Stimulated activated CD8-positive, alpha-beta memory T cell treated with anti-CD3 and anti-CD28 coated beads, Interleukin-12 subunit alpha, Interleukin-12 subunit beta, amount 100 ng/mL, for 1 hour (primary cell): ENCODE measurements around the gene PGS1.

Experiments used
- DNase-seq: peaks from one replicate; pipeline ENCODE4 v3.0.0-alpha.2; 2020; ENCODE audit warnings: low read depth

The PGS1 gene

GRCh38 chr17:78427140-78427539 lies 48.7 kb downstream of the PGS1 start:
- DNase-seq = no peak

DNA sequence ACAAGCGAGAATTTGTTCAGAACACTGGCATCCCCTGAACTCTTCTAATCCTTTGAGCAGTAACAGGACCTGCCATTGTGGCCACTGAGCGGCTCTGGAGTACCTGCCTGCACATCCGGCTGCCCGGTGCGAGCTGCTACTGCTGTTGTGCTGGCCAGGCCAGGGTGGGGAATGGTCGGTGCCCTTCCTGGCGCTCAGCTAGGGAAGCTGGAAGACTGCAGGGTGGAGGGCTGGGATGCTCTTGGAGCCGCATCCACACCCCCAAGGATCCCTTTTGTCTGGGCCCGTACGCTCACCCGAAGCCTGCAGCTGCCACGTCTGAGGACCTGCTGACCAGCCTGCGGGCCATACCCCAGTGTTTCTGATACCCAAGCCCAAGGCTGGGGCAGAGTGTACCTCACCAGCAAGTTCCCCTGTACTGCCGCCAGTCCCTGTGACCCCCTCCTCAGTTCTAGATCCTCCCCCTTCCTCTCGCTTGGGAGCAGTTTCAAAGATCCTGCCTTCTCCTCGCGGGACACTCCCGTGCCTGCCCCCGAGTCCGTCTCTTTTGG lies 49.7 kb downstream of the PGS1 start:
- DNase-seq = no peak

DNA sequence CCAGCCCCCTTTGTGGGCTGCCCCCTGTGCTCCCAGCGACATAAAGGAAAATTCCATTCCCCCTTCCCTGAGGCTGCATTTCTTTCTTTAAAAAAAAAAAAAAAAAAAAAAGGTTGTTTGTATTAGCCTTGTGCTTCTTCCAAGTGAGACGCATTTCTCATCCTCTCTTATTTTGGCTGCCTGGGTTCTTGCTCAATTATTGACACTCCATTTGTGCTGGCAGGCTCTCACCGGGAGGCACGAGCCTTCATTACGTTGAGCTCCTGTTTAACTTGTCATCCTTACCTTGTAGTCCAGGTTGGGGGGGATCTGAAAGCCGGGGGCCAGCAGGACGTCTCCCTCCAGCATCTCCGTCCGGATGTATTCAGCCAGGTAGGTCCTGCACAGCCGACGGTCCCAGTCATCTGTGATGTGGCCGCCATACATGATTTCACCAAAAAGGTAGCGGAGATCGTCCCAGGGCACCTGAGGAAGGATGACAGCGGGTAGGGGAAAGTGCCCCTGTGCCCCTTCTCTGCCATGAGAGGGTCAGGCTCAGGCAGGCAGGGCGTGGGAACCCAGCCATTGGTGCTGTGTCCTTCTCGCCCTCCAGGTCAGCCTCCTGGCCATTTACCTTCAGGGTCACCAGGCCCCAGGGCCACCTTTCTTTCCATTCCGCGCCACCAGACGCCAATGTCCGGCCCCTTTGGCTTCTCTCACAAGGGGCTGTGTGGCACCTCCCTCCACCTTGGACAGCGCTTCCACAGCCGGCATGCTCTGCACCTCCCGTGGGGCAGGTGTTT lies 50.6 kb downstream of the PGS1 start:
- no peak for DNase-seq

GRCh38 chr17:78429618-78429995 lies 51.2 kb downstream of the PGS1 start:
- DNase-seq = no peak

- no peak for DNase-seq
Measured at GRCh38 chr17:78430892-78431691, 52.6 kb downstream of the PGS1 start.

- no peak for DNase-seq
Measured at GRCh38 chr17:78431692-78431958, 53.2 kb downstream of the PGS1 start.

DNA sequence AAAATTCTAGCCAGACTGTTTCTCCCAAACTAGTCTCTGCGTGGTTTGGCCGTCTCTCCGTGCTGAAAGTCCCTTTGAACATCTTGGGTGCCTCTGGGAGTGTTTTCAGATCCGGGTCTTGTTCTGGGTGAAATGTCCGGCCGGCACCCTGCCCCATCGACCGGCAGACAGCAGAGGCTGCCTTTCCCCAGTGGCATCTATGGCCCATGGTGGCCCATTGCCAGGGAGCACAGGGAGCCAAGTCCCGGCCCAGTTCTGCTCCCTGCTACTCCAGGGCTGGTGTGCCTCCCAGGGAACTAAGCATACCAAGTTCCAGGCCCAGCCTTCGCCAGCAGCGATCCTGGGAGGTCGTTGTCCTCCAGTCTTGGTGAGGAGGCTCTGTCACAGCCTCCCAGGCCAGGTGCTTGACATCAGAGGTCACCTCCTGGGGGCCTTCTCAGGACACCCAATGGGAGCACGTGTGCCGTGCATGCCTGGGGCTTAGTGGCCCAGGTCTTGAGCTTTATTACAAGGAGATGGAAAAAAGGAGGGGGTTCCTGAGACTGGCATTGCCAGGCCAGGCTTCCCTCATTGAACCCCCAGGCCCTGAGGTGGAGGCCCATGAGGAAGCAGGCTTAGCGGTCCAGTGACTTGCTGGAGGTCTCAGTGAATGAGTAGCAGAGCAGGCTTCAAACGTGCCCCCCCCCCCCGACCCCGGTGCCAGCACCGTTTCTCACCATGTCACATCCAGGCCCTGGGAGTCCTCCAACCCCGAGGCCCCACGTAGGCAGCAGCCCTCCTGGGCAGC lies 54.0 kb downstream of the PGS1 start:
- DNase-seq = no peak

GRCh38 chr17:78433013-78433727 lies 54.7 kb downstream of the PGS1 start:
- DNase-seq = no peak

GRCh38 chr17:78433780-78434335 lies 55.4 kb downstream of the PGS1 start:
- DNase-seq = no peak

DNA sequence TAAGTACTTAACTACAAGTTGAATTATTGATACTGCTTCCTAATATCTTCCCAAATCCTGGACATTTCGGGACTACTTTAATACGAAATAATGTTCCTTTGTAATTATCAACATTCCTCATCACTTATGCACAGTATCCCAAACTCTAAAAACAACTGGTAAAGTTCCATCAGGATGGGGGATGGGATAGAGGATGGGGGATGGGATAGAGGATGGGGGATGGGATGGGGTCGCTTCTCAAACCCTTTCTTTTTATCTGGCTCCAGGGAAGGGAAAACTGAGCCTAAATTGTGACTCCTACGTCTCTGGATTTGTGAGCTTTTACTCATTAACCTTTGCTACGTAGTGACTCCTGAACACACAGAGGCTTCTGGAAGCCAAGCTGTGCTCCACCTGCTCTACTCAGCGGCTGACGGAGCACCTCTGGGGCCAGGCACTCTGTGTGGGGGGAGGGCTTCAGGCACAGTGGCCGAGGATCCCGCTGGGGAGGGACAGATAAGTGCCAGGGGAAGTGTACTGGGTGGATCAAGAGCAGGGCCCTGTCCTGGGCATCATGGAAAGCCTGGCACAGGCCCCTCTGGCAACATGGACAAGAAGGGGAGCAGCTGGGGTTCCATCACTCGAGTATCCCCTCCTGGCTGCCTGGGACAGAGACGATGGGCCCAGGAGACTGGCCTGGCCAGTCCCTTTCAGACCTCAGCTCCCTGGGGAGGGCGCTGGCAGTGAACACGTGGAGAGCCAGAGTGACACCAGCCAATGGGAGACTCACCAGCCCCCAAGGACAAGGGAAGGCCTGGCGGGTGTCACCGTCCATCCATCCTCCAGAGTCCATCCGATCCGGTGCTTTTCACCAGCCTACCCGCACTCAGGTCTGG lies 56.2 kb downstream of the PGS1 start:
- no peak for DNase-seq

GRCh38 chr17:78435330-78436005 lies 57.0 kb downstream of the PGS1 start:
- DNase-seq = no peak

DNA sequence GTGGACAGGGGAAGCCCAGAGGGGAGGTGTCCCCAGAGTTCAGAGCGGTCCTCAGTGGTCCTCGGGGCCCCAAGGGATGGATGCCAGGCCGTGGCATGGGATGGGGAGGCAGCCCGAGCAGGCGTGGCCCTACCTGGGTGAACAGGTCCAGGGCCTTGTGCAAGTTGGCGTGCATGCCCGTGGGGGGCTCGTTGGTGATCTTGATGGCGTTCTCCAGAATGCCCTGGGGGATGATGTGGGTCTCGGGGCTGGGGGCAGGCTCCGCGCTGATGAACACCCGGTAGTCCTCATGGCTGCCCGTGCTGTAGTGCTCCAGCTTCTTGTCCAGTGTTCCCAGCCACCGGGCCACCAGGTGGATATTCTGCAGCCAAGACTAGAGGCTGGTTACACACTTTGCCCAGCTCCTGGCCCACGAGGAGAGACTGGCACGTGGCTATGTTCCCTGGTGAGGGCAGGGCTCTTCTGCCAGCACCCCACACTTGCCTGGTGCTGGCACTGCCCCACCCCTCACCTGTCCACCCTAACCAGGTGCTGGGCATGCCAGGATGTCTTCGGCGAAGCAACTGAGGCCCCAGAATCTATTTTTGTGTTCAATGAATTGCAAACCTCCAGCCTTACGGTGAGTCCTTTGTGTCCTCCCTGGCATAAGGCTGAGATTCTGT lies 59.2 kb downstream of the PGS1 start:
- no peak for DNase-seq

DNA sequence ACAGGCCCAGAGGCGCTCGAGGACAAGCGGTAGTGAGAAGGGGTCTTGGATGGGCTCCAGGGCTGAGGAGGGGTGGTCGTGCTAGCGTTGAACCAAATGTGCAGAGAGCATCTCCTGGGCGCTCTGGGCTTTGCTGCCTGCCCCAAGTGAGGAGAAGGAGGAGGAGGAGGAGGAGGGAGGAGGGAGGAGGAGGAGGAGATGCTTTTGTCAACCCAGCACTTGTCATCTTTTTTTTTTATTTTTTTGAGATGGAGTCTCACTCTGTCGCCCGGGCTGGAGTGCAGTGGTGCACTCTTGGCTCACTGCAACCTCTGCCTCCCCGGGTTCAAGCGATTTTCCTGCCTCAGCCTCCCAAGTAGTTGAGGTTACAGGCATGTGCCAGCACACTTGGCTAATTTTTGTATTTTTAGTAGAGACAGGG lies 59.8 kb downstream of the PGS1 start:
- no peak for DNase-seq

DNA sequence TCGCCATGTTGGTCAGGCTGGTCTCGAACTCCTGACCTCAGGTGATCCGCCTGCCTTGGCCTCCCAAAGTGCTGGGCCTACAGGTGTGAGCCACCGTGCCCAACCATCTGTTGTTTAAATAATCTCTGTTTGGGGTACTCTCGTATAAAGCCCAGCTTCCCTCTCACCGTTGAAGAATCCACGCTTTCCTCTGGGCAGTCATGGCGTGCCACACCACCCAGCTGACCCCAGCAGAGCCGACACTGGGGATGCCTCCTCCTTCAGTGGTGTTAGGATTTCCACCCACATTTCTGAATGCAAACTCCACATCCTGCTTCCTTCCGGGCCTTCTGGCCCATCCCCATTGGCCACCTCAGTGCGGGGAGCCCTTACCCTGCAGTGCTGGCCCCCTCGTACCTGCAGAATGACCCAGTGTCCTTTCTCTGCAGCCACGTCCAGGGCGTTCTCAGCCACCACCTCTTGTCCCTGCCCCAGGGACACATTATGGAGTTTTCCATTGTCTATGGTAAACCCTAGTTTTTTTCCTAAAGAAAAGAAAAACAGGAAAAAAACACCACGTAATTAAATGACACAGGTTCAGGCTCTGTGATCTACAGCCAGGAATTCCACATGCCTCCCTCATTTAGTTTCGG lies 60.4 kb downstream of the PGS1 start:
- no peak for DNase-seq

- no peak for DNase-seq
Measured at GRCh38 chr17:78441271-78441971, 63.0 kb downstream of the PGS1 start.

DNA sequence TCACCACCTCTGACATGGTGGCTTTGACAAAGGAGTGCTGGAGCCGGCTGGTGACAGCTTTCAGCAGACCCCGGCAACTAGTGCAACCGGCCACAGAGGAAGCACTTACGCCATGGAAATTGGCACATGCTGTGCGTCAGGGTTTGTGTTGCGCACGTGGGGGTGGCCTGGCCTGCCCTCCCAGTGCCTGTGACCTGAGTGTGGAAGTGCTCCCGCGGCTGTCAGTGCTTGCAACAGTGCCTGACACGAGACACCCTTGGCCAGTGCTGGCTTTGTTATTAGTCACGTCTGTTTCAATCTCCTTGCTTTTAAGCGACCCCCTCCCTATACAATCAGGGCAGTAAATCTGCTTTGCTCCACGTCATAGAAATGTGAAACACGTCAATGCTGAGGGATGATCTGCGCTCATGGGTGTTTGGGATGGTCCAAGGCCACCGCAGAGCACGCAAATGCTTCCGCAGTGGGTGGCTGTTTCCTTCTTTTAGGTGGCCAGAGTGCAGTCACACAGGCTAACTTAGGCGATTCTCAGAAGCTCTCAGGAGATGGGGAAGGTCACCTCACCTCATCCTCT lies 64.3 kb downstream of the PGS1 start:
- no peak for DNase-seq

DNA sequence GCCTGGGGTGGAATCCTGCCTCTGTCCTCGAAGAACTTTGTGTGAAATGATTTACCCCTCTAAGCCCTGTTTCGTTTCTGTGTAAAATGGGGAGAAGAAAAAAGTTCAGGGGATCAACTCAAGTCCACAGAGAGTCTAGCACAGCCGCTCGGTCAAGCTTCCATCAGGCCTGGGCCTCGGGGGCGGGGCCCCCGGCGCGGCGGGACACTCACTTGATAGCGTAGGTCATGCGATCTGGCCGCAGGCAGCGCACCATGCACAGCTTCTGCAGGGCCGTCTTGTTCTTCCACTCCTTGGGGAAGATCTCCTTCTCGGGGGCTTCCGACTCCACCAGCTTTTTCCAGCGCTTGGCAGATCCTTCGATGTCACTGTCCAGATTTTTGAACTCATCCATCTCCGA lies 65.9 kb downstream of the PGS1 start:
- DNase-seq = no peak

DNA sequence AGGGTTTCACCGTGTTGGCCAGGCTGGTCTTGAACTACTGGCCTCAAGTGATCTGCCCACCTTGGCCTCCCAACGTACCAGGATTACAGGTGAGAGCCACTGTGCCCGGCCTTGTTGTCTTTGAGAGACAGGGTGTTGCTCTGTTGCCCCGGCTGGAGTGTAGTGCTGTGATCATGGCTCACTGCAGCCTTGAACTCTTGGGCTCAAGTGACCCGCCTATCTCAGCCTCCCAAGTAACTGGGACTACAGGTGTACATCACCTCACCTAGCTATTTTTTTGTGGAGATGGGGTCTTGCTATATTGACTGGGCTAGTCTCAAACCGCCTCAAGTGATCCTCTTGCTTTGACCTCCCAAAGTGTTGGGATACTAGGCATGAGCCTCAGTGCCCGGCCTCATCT lies 68.4 kb downstream of the PGS1 start:
- no peak for DNase-seq
